HG02885 (cell line): ENCODE results near the gene KRT38.
"Not testable (repeated sequence)": the region's sequence is repeated elsewhere in the genome, so short reads cannot be mapped to it uniquely, and the experiment has no call there.

Experiments used
- ATAC-seq: cut with Tn5 transposase; IDR thresholded peaks from one replicate; pipeline ENCODE4 v1.9.1; 2021; ENCODE audit warnings: mild to moderate bottlenecking; ENCODE audit not compliant: unreplicated experiment, poor library complexity

The KRT38 gene

GRCh38 chr17:41424111-41424635, 16.6 kb downstream of the KRT38 start, which contains the start of gene KRT37:
Gene KRT37 (minus strand): TSS chr17:41424585. CDS start chr17:41424523, 62 bp downstream.
- ATAC-seq: no peak

GRCh38 chr17:41422586-41422985, 18.2 kb downstream of the KRT38 start:
- not testable (repeated sequence) for ATAC-seq

GRCh38 chr17:41421617-41422016, 19.2 kb downstream of the KRT38 start:
- no peak for ATAC-seq

- no peak for ATAC-seq
These were observed 19.7 kb downstream of the KRT38 start for GRCh38 chr17:41421116-41421515.

- no peak for ATAC-seq
These were observed 20.6 kb downstream of the KRT38 start for GRCh38 chr17:41420134-41420533.

- ATAC-seq: no peak
These were observed 21.1 kb downstream of the KRT38 start for GRCh38 chr17:41419716-41420115.

GRCh38 chr17:41418116-41418860, 22.5 kb downstream of the KRT38 start:
- no peak for ATAC-seq

- no peak for ATAC-seq
These were observed 23.2 kb downstream of the KRT38 start for GRCh38 chr17:41417576-41418015.

GRCh38 chr17:41417127-41417526, 23.7 kb downstream of the KRT38 start:
- ATAC-seq: no peak

GRCh38 chr17:41416479-41416878, 24.3 kb downstream of the KRT38 start:
- ATAC-seq: no peak

GRCh38 chr17:41415833-41416335, 24.9 kb downstream of the KRT38 start:
- no peak for ATAC-seq

GRCh38 chr17:41415411-41415810, 25.4 kb downstream of the KRT38 start:
- no peak for ATAC-seq

- ATAC-seq: no peak
These were observed 26.8 kb downstream of the KRT38 start for GRCh38 chr17:41413982-41414381.

- ATAC-seq: no peak
These were observed 27.3 kb downstream of the KRT38 start for GRCh38 chr17:41413353-41413957.

GRCh38 chr17:41411072-41411840, 29.5 kb downstream of the KRT38 start:
- no peak for ATAC-seq

GRCh38 chr17:41407226-41407625, 33.6 kb downstream of the KRT38 start:
- ATAC-seq: no peak

GRCh38 chr17:41406205-41406604, 34.6 kb downstream of the KRT38 start:
- no peak for ATAC-seq

GRCh38 chr17:41404024-41404671, 36.6 kb downstream of the KRT38 start:
- no peak for ATAC-seq

GRCh38 chr17:41403404-41404023, 37.3 kb downstream of the KRT38 start:
- ATAC-seq: no peak

GRCh38 chr17:41402161-41402560, 38.6 kb downstream of the KRT38 start:
- ATAC-seq: no peak
